GM10248 (cell line): ENCODE data around the gene GREB1.

Experiments used
- CTCF ChIA-PET: fragments of 300-600 bp; sonication (Branson Sonifier 250); formaldehyde crosslinking; extraction: SDS; loops from one replicate; lab custom pipeline; 2021; ENCODE audit warnings: antibody characterized with exemption; lab: Yijun Ruan, JAX
- POLR2A ChIA-PET: fragments of 350-650 bp; sonication (Branson Sonifier 250); formaldehyde crosslinking; extraction: SDS; loops from one replicate; lab custom pipeline; 2020; ENCODE audit warnings: antibody characterized with exemption; lab: Yijun Ruan, JAX
- DNase-seq: peaks from one replicate; pipeline ENCODE4 v3.0.0; 2012; ENCODE audit errors: extremely low spot score
- CTCF ChIP-seq: IDR thresholded peaks from 2 replicates; pipeline ENCODE4 v1.5.1; 2012; ENCODE audit warnings: mild to moderate bottlenecking, low read depth; ENCODE audit errors: extremely low read depth, missing control alignments, control extremely low read depth

The GREB1 gene

GRCh38 chr2:11534746-11535484 is 1.1 kb downstream of the GREB1 start:
- ChIA-PET POLR2A (no interaction called here), CTCF (interaction anchor here (0.7 to 2.0 kb wide), 4 partner anchors 8 to 47 kb away, joined by 3 to 5 read pairs (median 3); no protein-coding TSS in a partner anchor)
- TF ChIP-seq CTCF, result no peak
- no peak for DNase-seq

DNA sequence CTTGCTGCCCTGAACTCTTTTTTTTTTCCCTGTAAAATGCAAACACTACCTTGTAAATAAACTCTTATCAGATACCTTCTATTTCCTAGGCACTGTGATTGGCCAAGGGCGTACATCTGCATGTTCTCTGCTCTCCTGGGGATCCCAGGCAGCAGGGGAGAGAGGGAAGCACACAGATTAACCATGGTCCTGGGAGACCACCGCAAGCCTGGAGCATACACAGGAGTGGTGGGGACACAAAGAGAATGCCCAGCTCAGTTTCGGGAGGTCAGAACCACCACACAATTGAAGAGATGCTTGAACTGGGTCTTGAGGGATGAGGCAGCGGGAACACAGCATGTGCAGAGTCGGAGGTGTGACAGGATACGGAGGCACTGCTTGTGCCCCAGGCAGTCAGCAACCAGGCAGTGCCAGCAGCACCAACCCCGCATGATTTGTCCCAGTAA is 2.1 kb downstream of the GREB1 start:
- CTCF ChIA-PET, result interaction anchor here (0.9 kb wide), 1 partner anchor 47 kb away, joined by 3 read pairs; no protein-coding TSS in a partner anchor
- POLR2A ChIA-PET, result no interaction called here
- no peak for TF ChIP-seq CTCF
- DNase-seq, result no peak

DNA sequence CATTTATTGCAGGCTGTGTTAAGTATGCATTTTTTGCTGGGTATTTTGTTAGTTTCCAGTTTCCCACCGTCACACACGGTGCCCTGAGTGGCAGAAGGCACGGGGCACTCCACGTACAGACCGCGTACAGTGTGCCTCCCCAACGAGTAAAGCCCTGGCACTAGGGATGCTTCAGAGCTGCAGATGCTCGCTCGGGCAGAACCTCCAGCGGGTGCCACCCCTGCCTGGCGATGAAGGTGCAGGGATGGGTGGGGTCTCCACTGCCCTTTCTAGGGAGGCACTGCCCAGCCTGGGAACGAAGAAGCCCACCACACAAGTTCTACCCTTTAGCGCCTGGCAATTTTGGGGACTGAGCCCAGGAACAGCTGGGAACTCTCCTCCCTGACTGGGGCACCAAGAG is 4.1 kb downstream of the GREB1 start:
- DNase-seq, result no peak
- CTCF ChIA-PET, result no interaction called here
- no peak for TF ChIP-seq CTCF
- POLR2A ChIA-PET, result no interaction called here

GRCh38 chr2:11539317-11540147 is 5.7 kb downstream of the GREB1 start:
- no peak for TF ChIP-seq CTCF
- ChIA-PET POLR2A (no interaction called here), CTCF (interaction anchor here (1.2 to 2.2 kb wide), 3 partner anchors 15 to 43 kb away, joined by 3 to 11 read pairs (median 3); no protein-coding TSS in a partner anchor)
- no peak for DNase-seq

GRCh38 chr2:11540148-11540995 is 6.5 kb downstream of the GREB1 start:
- ChIA-PET CTCF (interaction anchor here (1.2 to 2.2 kb wide), 3 partner anchors 15 to 42 kb away, joined by 3 to 11 read pairs (median 3); no protein-coding TSS in a partner anchor), POLR2A (no interaction called here)
- TF ChIP-seq CTCF, result no peak
- DNase-seq, result no peak
